NCI-H146 treated with DMSO at 0.1 percent for 48 hours (cell line): ENCODE measurements around the gene ZNF101.

ENCODE experiments used
- DNase-seq: peaks from one replicate; lab custom pipeline; 2025; ENCODE audit not compliant: unreplicated experiment; lab: John Stamatoyannopoulos, UW

Gene ZNF101

GRCh38 chr19:19704836-19705235 lies 36.2 kb downstream of the ZNF101 start:
- DNase-seq: no peak

GRCh38 chr19:19710506-19710905 lies 41.9 kb downstream of the ZNF101 start:
- DNase-seq: no peak

- no peak for DNase-seq
These were observed 42.8 kb downstream of the ZNF101 start for GRCh38 chr19:19711306-19711933.

- no peak for DNase-seq
These were observed 43.5 kb downstream of the ZNF101 start for GRCh38 chr19:19711934-19712828.

- no peak for DNase-seq
These were observed 51.2 kb downstream of the ZNF101 start for GRCh38 chr19:19719798-19720197.

GRCh38 chr19:19721896-19722295 lies 53.3 kb downstream of the ZNF101 start:
- no peak for DNase-seq

- peak; percentile 95 for DNase-seq
These were observed 64.2 kb downstream of the ZNF101 start, which contains the start of gene ZNF14 for GRCh38 chr19:19732579-19733501. ZNF14 (minus strand) TSS chr19:19733112; CDS start chr19:19732958, 154 bp downstream.
